HG03280 (cell line): ENCODE measurements around the gene CHN2.

Source experiments
- ATAC-seq: cut with Tn5 transposase; IDR thresholded peaks from one replicate; pipeline ENCODE4 v1.9.1; 2021; ENCODE audit warnings: mild to moderate bottlenecking, moderate library complexity; ENCODE audit not compliant: unreplicated experiment

Gene CHN2

GRCh38 chr7:29217113-29217512, 22.5 kb downstream of the CHN2 start:
- no peak for ATAC-seq

DNA sequence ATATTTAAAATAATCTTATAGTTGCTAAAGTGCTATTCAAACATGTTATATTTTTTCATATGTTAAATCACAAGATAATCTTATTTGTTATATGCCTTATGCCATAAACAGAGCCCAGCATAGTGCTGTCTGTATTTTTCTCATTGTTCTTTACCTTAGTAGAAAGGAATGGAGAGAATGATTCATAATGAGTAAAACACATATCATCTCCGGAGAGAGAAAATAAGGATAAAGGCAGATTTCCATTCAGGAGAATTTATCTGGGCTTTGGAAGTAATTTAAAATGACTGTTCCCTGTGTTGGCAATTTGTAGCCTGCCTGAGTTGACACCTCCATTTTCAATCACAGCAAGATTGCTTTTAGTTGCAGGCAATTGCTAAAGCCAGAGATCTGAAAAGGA, 30.2 kb downstream of the CHN2 start:
- ATAC-seq: no peak

- no peak for ATAC-seq
These were observed 33.9 kb downstream of the CHN2 start for GRCh38 chr7:29228289-29229011.

DNA sequence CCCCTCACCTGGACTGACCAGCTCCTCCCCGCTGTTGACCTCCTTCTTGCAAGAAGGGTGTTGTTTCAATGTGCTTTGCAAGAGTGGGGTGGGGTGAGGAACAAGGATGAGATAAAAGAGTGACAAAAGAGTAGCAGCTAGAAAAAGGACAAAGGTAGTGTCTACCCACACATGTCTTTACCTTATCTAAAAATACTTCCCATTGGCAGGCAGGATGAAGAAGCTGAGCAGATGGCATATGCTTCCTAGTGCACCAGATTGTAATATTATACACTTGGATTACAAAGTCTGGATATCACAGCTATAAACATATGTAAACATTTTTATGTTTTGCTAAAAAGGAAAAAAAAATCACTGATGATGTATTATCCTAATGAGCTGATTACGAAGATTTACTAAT, 34.5 kb downstream of the CHN2 start:
- ATAC-seq: no peak

DNA sequence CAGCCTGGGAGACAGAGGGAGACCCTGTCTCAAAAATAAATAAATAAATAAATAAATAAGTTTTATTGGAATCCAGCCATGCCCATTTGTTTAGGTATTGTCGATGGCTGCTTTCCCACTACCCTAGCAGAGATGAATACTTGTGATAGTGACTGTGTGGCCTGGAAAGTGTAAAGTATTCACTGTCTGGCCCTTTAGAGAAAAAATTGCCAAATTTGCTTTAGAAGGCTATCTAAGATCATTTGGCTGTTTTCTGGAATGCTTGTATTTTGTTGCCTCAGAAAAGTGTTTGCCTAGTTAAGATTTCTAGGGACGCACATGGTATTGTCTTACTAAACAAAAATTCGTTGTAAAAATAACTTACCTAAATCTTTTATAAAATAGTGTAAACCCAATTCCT, 35.4 kb downstream of the CHN2 start:
- ATAC-seq: no peak

DNA sequence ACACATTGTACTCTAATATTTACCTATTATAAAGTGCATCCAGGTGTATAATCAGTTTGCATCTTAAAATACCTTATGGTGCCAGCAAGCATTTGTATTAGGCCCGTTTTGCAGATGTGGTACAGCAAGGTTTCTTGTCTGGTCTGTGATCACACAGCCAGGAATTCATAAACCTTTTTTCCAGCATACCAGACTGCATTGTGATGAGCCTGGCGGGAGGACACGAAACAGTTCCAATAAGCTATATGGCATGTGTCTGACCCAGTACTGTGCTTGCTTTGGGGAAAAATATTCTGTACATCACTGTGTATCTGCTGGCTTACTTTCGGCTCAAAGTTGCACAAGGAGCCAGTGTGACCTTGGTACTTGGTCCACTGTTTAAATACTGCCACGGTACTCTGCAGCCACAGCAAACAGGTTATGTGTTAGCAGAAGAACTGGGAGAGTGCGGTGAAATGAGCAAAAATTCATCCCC, 36.3 kb downstream of the CHN2 start:
- no peak for ATAC-seq

DNA sequence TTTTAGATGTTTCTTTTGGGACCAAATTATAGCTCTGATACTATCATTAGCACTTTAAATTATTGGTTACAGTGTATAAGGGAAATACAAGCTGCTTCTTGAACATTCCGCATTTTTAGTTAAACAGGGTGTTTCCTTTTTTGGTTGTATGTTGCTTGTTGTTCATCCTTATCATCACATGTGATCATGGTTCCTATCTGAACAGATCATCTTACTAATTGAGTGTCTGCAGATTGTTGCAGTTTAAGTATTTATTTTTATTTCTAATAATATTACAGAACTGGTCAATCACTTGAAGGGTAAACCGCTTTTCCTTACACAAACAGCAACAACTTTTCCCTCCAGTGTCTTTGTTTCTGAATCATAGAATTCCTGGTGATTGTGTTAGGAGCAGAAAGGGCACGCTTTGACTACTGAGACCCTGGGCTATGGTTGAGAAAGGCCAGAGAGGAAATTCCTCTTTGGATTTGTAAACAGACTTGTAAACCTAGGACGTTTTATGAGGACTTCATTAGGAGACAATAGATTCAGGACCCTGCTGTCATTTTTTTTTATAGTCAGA, 37.2 kb downstream of the CHN2 start:
- no peak for ATAC-seq

GRCh38 chr7:29234438-29234837, 39.9 kb downstream of the CHN2 start:
- no peak for ATAC-seq

GRCh38 chr7:29236071-29236580, 41.6 kb downstream of the CHN2 start:
- ATAC-seq: no peak

DNA sequence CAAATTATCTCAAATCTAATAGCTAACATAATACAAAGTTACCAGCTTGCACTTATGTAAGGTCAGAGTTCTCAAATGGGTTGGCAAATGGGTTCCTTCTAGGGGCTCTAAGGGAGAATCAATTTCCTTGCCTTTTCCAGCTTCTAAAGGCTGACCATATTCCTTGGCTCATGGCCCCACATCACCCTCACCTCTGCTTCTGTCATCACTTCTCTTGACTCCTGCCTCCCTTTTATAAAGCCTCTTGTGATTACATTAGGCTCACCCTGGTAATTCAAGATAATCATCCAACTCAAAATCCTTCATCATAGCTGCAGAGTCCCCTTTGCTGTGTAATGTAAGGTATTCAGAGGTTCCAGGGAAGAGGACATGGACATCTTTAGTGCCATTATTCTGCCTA, 42.1 kb downstream of the CHN2 start:
- no peak for ATAC-seq

DNA sequence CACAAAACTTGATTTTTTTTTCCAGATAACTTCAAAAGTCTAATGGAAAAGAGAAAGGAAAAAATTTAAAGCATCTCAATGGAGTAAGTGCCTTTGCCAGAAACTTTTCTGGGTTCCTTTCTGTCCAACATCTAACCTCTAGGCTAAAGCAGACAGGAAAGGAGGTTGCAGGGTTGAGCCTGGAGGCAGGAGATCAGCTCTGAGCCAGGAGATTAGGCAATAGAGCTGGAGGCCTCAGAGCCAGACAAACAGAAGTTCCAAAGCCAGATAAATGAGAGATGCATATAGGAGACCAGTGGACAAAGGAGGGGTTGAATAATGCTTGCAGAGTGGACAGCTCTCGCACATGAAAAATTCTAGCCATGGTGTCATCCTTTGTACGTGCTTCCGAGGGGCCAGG, 42.9 kb downstream of the CHN2 start:
- ATAC-seq: no peak

DNA sequence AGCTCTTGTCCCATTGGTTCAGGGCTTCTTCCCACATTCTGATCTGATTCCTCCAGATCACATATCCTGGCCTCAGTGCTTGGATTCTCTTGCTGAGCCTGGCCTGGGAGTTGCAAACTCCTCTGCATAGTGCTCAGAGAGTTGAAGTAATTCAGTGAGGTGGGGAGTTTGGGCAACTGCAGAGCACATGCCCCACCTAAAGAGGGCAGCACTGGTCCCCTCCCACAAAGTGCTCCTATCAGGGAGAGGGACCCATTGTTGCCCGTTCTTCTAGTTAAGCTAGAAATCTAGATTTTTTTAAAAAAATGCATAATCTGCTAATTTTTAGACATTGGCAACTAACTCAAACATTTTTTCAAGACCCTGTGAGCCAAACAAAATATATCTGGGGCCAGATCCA, 45.1 kb downstream of the CHN2 start:
- ATAC-seq: no peak

DNA sequence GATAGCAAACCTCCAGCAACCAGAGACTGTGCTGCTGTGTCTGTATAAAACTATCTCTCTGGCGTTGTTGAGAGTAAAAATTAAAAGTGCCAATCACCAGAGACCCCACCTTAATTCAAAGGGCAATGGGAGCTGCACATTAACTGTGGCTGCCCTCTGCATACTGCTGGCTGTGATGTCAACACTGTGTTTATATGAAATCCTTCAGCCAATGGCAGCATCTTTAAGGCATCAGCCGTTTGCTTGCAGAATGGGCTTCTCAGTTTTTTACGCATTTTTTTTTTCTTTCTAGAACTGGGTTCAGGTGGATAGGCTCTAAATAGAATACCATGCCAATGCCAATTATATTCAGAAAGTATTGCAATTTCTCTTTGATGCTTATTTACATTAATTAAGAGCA, 47.7 kb downstream of the CHN2 start:
- no peak for ATAC-seq

DNA sequence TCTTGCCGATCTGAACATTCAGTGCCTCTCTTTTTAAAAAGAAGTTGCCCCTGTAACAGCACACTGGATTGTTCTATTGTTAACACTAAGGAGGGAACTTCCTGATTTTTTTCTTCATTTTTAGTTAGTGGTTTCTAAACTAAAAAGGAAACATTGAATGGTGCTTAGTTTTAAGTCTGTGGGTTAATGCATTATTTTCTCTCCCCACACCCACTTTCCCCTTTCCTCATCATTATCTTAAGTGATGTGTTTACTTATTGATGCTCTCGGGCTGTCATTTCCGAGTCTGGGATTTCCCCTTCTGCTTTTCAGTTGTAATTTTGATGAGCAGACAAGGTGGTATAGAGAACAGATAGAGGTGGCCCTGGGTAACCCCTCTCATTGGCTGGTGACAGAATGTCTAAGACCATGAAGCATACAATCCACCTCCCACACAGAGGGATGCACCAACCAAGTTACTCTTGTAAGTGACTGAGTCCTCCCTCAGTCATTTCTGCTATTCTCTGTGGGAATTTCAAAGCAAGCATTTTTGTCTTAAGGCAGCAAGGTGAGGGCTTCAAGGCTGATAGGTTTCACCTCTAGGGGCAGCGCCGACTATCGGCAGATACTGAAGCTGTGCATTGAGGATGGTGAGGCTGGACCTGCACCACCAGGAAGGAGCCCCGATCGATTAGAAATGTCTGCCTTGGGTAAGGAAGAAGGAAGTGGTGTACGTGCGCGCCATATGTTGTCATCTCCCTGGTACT, 49.5 kb downstream of the CHN2 start:
- no peak for ATAC-seq

DNA sequence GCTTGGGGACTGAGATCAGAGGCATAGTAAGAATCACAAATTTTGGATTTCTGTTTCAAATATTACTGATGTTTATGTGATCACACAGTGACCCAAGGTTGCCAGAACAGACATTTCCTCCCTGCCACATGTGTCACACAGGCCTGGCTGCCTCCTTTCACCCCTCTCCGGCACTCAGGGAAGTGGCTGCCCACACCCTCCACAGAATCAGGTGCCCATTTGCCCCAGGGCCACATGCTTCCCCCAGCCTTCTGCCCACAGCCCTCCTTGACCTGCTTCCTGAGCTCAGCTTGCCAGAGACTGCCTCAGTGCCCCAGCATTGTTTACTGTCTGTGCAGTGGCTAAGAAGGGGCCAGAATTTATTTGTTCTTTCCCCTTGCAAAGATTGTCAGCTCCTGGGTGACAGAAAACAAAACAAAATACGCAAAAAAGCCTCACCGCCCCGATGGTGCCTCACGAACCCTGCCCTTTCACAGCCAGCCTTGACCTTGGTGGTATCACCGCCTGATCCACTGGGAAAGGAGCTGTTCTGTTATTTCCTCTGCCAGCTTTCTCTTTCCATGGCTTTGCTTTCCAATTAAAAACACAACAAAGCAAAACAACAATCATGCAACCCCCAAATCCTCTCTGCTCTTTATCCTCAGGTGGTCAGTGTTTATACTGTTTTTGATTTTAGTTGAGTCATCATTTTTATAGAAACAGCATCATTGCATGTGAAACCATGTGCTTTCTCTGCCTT, 52.8 kb downstream of the CHN2 start:
- no peak for ATAC-seq

DNA sequence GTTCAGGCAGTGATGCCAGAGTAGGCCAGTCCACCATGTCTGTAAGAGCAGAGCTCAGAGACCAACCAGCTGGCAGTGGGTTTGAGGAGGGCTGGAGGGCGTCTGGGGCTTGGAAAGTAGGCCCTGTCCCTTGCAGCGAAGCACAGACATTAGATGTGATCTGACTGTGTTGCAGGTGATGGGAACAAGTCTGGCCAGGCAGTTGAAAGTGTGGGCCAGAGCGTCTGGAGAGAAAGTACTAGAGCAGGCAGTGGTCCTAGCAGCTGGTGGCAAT, 53.3 kb downstream of the CHN2 start:
- no peak for ATAC-seq

GRCh38 chr7:29248713-29249382, 54.3 kb downstream of the CHN2 start:
- ATAC-seq: no peak

DNA sequence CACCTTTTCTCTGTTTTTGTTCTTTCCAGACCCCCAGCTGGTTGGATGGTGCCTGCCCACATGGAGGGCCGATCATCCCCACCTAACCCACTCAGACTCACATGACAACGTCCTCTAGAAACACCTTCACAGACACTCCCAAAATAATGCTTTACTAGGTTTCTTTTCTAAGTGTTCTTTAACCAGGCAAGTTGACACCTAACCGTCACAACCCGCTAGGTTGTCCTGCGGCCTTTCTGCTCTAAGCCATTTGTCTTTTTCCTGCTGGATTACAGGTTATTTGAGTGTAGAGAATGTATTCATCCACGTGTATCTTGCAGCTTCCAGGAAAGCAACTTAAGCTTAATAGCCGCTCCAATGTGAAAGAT, 54.8 kb downstream of the CHN2 start:
- no peak for ATAC-seq

DNA sequence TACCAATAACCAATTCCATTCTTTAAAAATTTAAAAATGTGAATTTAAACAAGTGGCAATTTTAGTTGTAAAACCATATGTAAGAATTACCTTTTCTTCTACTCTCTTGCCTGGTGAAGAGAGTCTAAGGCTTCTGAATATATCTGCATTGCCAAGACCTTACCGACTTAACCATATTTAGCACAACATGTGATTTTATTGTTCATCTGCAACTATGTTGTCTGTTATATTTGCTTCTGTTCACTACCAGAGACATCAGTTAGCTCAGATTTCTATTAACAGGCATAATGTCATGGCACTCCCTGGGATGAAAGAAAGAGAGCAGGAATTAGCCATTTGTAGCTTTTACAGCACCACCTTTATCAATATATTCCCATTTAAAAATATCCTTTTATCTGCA, 55.3 kb downstream of the CHN2 start:
- no peak for ATAC-seq

DNA sequence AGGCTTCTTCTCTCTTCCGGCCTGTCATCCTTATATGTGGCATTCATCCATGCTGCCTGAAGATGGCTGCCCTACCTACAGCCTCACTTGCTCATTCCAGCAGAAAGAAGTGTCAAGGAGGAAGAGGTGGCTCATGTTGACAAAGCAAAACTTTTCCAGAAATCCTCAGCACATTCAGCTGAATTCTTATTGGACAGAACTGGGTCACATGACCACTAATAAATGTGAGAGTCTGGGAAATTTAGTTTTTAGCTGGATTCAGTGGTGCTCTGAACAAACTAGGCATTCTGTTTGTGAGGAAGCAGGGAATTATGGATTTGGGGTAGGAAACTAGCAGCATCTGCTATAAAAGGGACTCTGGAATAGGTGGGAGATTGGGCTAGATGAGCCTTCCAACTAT, 58.6 kb downstream of the CHN2 start:
- no peak for ATAC-seq

DNA sequence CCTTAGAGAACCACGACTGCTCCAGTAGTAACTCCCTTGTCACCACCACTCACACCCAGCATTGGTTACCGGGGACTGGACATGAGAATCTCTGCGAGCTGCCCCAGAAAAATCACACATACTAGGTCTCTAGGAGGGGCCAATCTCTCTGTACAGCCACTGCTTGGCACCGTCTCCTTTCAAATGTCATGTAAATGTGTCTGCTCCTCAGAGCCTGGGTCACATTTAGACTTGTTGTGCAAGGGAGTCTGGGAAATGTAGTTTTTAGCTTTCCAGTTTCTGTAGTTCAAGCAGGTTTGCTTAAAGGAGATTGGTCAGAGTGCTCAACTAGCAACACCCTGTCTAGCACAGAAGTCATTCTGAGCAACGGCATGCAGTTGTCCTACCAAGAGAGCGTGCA, 60.0 kb downstream of the CHN2 start:
- no peak for ATAC-seq
